ENCODE results near the gene TCAP. TPM values are rescaled to one million over a fixed set of nuclear protein-coding genes. Genes with fewer than 3 reads are reported as not detected.
A peak's percentile ranks its signal among the peaks of the same experiment; 100 is the strongest.

TCAP gene
- total and polyA plus RNA-seq, 2 experiments from 2014 or later = 79.1 to 105 TPM

DNA sequence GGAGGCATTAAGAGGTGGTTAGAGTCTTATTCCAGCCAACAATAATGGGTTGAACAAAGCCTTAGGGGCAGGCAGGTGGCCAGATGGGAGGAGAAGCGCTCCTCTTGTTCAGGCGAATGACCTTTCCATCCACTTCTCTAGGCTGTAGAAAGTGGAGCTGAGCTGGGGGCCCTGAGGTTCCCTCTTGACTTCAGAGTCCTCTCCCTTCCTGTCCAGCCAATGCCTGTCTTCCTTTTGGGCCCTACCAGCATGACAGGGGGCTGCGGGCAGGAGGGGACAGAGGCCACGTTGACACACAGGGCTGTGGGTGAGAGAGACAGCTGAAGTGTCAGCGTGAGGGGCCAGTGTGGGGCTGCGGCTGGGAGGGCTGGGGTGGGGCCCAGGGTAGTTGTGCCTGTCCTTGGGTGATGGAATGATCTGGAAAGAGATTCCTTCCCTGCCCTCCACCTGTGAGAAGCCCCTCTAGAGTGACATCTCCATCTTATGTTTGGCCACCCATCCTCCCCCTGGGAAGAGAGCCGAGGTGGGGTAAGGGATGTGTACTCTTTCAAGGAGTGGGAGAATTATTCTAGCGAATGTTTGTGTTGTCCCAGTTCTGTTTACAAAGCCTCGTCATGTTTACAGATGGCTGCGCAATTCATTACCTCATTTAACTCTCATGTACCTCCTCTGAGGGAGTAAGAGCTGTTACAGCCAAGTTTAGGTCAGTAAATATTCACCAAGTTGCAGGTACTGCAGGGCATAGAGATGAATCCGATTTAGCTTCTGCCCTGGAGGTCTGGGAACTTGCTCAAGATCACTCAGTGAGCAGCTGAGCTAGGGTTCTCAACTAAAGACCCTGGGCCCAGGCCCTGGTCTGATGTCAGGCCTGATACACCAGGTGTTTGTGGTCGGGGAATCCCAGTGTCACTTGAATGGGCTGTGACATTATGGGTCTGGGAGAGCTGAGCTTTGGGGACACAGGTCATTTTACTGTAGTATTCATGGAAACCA lies 38.0 kb downstream of the TCAP start:
- Histone ChIP-seq H3K4me3 (peak overlapping the region; percentile 66), H3K27ac (peak overlapping the region; percentile 93), H3K36me3 (peaks cover 13% of the 10 kb centered on the region), H3K4me1 (ENCODE audit: low read depth) (peaks cover 55% of the 10 kb centered on the region), H3K27me3 (no peaks in the 10 kb centered on the region), H3K9me3 (ENCODE audit: low read depth) (no peaks in the 10 kb centered on the region)
- TF ChIP-seq, protein P1, sequence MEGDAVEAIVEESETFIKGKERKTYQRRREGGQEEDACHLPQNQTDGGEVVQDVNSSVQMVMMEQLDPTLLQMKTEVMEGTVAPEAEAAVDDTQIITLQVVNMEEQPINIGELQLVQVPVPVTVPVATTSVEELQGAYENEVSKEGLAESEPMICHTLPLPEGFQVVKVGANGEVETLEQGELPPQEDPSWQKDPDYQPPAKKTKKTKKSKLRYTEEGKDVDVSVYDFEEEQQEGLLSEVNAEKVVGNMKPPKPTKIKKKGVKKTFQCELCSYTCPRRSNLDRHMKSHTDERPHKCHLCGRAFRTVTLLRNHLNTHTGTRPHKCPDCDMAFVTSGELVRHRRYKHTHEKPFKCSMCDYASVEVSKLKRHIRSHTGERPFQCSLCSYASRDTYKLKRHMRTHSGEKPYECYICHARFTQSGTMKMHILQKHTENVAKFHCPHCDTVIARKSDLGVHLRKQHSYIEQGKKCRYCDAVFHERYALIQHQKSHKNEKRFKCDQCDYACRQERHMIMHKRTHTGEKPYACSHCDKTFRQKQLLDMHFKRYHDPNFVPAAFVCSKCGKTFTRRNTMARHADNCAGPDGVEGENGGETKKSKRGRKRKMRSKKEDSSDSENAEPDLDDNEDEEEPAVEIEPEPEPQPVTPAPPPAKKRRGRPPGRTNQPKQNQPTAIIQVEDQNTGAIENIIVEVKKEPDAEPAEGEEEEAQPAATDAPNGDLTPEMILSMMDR (IDR thresholded peaks at IDR 0.05; ENCODE audit: low read depth, low read length) = no peak
- DNase-seq (ENCODE audit: low read depth in 1 of 2, low spot score in 1 of 2) = peak in 1 of 2 donors; percentile 72

GRCh38 chr17:39703913-39704312 lies 38.8 kb downstream of the TCAP start:
- TF ChIP-seq, protein P1 (IDR thresholded peaks at IDR 0.05; ENCODE audit: low read depth, low read length) = no peak
- peaks cover 54% of the 10 kb centered on the region for H3K4me1 ChIP-seq (ENCODE audit: low read depth)
- DNase-seq (ENCODE audit: low read depth in 1 of 2, low spot score in 1 of 2) = no peak
- H3K27ac ChIP-seq = peak overlapping the region; percentile 93
- no peaks in the 10 kb centered on the region for H3K27me3 ChIP-seq
- H3K36me3 ChIP-seq = peaks cover 20% of the 10 kb centered on the region
- no peak overlapping the region for H3K4me3 ChIP-seq
- no peaks in the 10 kb centered on the region for H3K9me3 ChIP-seq (ENCODE audit: low read depth)

GRCh38 chr17:39704821-39705551 lies 39.8 kb downstream of the TCAP start:
- DNase-seq (ENCODE audit: low read depth in 1 of 2, low spot score in 1 of 2) = peak; percentile 14 to 61
- TF ChIP-seq, protein P1 (IDR thresholded peaks at IDR 0.05; ENCODE audit: low read depth, low read length) = peak; percentile 24
- no peaks in the 10 kb centered on the region for H3K27me3 ChIP-seq
- H3K4me1 ChIP-seq (ENCODE audit: low read depth) = peaks cover 48% of the 10 kb centered on the region
- H3K4me3 ChIP-seq = no peak overlapping the region
- H3K36me3 ChIP-seq = peaks cover 31% of the 10 kb centered on the region
- peak overlapping the region; percentile 93 for H3K27ac ChIP-seq
- H3K9me3 ChIP-seq (ENCODE audit: low read depth) = no peaks in the 10 kb centered on the region

GRCh38 chr17:39705786-39706348 lies 40.7 kb downstream of the TCAP start:
- H3K4me3 ChIP-seq = no peak overlapping the region
- H3K27me3 ChIP-seq = no peaks in the 10 kb centered on the region
- peaks cover 40% of the 10 kb centered on the region for H3K36me3 ChIP-seq
- H3K4me1 ChIP-seq (ENCODE audit: low read depth) = peaks cover 48% of the 10 kb centered on the region
- H3K27ac ChIP-seq = peak overlapping the region; percentile 93
- TF ChIP-seq, protein P1 (IDR thresholded peaks at IDR 0.05; ENCODE audit: low read depth, low read length) = no peak
- H3K9me3 ChIP-seq (ENCODE audit: low read depth) = no peaks in the 10 kb centered on the region
- no peak for DNase-seq (ENCODE audit: low read depth in 1 of 2, low spot score in 1 of 2)

- no peak for DNase-seq (ENCODE audit: low read depth in 1 of 2, low spot score in 1 of 2)
- peaks cover 45% of the 10 kb centered on the region for H3K36me3 ChIP-seq
- no peaks in the 10 kb centered on the region for H3K27me3 ChIP-seq
- TF ChIP-seq, protein P1 (IDR thresholded peaks at IDR 0.05; ENCODE audit: low read depth, low read length) = no peak
- H3K27ac ChIP-seq = peak overlapping the region; percentile 93
- H3K4me3 ChIP-seq = no peak overlapping the region
- peaks cover 46% of the 10 kb centered on the region for H3K4me1 ChIP-seq (ENCODE audit: low read depth)
- H3K9me3 ChIP-seq (ENCODE audit: low read depth) = no peaks in the 10 kb centered on the region
These were observed 41.2 kb downstream of the TCAP start for GRCh38 chr17:39706383-39706782.
